GM18873 (cell line): Measurements from ENCODE around the gene CNTN5.
"Not testable (repeated sequence)": the region's sequence is repeated elsewhere in the genome, so short reads cannot be mapped to it uniquely, and the experiment has no call there.

Source experiments
- ATAC-seq: cut with Tn5 transposase; IDR thresholded peaks from one replicate; pipeline ENCODE4 v1.9.1; 2021; ENCODE audit warnings: mild to moderate bottlenecking, moderate library complexity, moderate number of reproducible peaks; ENCODE audit not compliant: unreplicated experiment, low FRiP score

CNTN5 gene

DNA sequence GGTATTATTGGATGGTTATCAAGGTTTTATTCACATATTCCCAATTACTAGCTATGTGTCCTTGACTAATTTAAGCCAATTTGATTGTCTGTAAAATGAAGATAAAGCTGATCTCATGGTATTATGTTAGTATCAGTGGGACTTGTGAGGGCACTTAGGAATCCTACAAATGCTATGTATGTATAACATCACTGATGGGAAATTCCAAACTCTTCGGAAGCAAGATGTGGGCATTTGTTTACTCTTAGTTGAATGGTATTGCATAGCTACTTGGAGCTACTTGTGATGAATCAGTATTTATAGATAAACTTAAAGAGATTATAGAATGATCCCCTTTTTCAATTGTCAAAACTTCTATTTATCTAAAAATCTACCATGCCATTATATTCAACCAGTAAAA is 239.9 kb downstream of the CNTN5 start:
- ATAC-seq = no peak

DNA sequence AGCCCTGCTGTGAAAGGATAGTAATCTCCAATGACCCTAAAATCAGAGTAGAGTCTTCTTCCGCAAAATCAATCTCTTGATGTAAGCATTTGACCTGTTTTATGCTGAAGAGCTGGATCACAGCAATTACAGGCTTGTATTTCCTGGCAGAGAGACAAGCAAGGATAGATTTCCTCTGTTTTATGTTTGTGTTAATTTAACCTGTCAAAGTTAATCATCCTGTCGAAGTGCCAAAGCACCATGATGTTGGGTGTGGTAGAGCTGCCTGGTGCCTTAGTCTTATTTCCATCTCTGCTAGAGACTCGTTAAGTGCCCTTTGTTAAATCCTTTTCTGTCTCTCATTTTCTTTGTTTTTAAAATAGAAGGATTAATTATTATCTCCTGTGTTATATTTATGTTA is 248.1 kb downstream of the CNTN5 start:
- no peak for ATAC-seq

DNA sequence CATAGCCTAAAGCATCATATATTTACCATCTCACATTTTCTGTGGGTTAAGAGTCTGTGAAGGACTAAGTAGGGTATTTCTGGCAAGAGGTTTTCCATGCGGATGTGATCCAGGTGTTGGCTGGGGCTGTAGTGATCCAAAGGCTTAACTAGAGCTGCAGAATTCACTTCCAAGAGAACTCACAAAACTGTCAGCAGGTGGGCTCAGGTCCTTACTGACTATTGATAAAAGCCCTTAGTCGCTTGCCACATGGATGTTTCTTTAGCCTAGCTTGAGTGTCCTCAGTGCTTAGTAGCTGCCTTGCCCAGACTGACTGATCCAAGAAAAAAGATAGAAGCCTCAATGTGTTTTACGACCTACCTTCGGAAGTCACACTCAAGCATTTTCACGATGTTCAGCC is 250.8 kb downstream of the CNTN5 start:
- ATAC-seq = no peak

DNA sequence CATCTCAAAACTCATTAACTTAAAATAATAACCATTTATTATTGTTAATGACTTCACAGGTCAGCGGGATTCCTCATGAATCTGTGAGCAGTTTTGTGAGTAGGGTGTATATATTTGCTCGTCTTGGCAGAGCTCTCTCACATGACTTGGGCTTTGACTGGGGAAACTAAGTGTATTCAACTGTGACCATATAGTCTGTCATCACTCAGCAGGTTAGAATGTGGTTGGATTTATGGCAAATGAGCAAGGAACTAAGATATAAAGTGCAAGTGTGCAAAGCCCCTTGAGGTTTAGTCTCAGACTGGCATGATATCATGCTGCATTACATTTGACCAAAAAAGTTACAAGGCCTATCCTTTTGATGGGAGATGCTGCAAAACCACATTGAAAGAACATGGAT is 254.8 kb downstream of the CNTN5 start:
- no peak for ATAC-seq

DNA sequence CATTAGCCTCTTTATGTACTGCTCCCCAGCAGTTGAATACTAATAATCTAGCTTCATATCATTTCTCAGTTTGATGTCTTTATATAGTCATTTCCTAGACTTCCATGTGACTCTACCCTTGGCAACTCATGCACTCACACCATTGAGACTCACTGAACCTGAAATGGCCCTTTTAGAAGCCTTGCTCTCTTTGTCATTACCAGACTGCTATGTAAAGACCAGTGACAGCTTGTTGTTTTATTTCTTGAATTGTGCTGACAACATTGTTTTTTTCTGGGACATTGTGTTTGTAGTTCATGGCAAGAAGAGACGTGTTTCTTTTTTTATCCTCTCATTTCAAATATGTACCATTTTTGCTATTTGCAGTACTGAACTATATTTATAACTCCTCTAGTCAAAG is 256.5 kb downstream of the CNTN5 start:
- ATAC-seq = no peak

DNA sequence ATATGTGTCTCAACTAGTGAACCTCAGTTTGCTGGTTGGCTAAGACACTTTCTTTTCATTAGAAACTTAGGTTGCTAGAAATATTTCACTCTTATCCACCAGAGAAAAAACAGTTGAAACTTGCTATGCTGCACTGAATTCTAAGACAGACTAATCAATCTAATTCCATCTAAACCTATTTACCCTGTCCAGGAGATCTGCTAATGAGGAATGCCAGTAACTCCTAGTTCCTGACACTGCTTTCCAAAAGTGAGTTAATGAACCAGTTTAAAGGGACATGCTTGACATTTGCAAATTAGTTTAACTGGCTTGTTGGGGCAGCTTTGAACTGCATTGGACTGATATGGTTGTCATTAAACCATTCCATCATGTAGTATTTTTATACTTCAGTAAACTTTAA is 258.5 kb downstream of the CNTN5 start:
- no peak for ATAC-seq

DNA sequence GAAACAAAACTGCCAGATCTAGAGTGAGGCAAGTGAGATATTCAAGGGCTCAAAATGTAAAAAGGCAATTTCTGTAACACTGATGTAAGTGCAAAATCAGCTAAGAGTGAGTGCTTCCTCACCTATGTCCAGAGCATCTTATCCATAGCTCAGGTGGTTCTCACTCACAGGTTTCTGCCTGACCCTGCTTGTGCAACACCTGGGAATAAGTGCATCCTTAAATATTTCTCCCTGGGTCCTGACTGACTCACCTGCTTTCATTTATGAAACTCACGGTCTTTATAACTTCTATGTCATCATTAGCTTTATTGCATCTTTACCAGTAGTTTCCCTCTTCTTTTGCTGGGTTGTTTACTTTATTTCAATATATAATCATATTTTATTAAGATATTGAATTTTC is 260.6 kb downstream of the CNTN5 start:
- no peak for ATAC-seq

DNA sequence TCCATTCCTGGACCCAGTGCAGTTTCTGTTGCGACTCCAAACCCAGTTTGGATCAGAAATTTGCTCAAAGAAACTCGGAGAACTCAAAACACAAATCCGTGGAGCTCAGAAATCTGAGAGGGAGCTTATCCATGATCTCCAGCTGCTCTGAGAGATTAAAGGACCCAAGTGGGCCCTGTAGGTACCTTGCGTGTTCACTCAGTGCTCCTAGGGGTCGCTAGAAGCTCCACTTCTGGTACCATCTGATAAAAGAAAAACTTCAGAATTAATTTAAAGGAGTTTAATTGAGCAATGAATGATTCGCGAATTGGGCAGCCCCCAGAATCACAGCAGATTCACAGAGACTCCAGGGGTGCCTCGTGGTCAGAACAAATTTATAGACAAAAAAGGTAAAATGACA is 277.2 kb downstream of the CNTN5 start:
- ATAC-seq = not testable (repeated sequence)

DNA sequence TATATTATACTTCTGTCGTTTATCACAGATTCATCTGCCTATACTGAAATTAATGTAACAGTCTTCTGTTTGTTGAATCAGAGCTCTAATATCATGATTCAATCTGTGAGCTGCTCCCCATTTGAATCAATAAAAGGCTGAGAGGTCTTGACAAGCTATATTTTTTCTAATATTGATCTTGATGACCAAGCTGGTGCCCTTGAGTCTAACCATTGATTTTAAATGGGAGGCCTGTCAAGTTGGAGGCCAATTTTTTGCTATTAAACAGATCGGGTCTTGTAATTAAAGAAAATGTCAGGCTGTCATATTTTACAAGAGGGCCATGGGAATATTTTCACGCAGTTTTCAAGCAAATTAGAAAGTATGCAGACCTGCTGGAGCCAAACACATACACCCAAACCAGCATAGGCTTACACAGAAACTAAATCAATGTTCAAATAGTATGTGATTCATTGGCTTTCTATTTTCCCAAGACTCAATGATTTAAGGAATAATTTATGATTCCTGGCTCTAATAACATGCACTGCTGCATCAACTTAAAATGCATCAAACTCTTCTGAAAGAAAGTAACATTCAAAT is 286.9 kb downstream of the CNTN5 start:
- no peak for ATAC-seq

DNA sequence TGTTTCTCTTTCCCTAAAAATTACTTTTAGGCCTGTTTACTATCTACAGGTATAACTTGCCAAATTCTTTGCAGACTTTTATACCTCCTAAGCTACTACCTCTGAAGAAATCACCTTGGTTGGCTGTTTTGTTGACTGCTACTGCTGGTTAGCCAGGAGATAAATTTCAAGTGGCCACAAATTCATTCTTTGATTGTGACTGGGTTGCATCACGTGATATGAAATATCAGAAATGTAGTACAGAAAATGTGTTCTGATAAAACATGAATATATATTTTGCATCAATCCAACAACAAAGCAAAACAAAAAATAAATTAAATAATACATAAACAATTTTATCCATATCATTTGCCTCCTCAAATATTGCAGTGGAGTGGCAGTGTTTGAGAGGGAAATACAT is 291.1 kb downstream of the CNTN5 start:
- ATAC-seq = no peak

DNA sequence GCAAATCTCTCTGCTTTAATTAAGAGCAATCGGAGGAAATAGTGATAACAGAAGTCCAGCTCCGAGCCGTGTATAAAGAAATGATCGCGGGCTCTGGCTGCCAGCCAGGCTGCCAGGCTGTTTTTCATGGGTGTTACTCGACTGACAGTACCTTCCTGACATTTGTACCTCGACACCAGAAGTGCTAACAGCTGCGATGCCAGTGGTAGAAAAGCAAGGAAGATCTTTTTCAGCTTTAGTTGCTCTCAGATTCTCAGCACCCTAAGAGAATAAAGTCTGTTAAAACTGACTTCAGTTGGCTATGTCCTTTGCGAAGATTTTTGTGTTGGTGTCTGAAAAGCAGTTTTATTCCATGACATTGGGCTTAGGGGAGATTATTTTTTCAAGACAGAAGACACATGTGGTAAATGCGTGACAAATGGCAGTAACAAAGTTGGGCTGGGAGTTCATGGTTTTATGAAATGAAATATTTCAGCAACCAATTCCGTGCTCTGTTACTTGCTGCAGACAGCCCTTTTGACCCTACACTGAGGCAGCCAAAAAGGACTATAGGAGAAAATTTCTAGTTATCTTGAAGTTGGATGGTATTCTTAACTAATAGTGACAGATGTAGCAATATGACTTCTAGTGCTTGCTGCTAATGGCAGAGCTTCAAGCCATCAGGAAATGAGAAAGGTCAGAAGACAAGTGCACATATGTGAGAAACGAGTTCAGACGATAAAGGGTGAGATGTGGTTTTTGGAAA is 296.2 kb downstream of the CNTN5 start:
- no peak for ATAC-seq

DNA sequence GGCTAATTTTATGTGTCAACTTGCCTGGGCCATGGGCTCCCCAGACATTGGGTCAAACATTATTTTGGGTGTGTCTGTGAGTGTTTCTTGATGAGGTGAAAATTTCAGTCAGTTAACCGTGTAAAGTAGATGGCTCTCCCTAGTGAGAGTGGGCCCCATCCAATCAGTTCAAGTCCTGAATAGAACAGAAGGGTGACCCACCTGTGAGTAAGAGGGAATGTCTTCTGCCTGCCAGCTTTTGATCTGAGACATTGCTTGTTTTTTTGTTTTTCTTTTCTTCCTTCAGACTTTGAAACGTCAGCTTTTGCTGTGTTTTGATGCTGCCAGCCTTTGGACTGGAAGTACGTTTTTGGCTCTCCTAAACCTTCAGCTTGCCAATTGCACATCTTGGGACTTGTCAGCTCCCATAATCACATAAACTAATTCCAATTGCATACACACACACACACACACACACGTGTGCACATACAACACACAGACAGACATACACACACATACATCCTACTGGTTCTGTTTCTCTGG is 300.1 kb downstream of the CNTN5 start:
- ATAC-seq = no peak

DNA sequence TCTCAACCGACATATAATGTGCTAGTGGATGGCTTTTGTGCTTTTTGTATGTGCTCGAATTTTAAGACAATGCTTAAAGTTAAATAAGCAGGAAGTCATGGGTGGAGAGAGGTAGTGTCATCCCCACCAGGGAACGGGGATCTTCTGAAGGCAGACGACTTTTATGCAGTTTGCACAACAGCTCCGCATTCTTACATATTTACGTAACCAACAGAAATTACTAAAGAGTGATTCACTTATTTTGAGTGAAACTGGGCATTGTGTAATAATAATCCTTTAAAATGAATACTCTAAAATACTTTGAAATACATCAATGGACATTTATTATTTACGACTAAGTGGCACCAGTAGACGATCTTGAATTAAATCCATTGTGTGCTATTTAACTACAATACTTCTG is 305.1 kb downstream of the CNTN5 start:
- ATAC-seq = no peak

DNA sequence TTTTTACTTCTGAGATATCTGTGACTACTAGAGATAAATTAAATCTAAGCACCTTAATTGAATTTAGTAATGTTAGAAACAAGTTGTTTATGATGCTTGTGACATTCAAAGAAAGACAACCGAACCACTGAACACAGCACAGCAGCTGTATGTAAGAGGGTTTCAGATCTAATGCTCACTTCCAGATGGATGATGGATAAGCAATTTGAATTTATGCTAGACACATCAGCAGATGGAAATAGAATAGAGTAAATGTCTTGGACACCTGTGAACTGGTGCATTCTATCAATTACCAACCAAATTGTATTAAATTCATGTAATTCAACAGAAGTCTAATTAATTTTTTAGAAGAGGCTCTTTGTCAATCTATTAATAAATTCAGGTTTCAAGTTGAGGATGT is 306.3 kb downstream of the CNTN5 start:
- ATAC-seq = no peak

DNA sequence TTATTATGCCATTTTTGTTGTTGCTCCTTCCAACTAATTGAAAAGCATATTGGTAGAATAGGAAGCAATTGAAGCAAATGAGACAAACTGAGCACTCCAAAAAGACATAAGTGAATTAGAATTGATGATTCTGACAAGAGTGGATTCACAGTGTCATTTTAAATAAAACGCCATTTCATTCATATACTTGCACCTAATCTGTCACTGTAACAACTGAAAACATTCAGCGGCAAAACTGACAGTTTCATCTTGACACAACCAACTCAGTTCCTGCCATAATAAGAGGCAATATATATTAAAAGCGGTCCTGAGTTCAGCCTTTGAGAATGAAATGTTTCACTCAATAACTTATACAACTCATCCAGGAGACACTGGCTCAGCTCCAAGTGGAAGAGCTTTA is 306.8 kb downstream of the CNTN5 start:
- no peak for ATAC-seq

DNA sequence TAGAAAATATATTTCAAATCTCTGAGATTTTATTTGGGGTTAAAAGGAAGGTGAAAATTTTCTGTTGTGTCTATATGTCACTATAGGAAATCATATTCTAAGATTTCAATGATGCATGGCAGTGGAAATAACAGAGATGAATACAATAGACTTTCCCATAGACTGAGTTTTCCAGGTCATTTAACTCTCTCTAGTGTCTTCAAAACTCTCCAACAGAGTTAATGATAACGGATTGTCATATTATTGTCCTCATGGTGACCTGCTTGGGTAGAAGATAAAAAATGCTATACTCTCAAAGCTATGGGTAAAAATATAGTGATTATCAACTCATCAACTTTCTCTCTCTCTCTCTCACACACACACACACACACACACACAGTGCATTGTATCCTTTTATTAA is 312.9 kb downstream of the CNTN5 start:
- ATAC-seq = no peak

DNA sequence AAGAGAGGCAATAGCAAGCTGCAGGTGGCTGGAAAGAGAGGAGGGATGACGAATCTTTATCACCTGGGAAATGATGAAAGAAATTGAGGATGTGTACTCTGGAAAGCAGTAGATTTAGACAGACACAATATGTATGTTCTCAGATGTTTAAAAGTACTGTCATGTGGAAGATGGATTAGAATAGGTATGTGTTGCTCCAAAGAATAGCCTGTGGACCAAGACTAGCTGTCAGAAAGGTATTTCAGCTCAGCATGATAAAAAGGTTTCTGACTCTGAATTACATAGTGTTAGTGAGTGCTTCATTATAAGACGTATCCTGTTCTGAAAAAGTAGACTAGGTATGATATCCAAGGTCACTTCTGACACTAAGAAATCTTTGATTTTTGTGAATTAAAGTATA is 322.4 kb downstream of the CNTN5 start:
- ATAC-seq = no peak

DNA sequence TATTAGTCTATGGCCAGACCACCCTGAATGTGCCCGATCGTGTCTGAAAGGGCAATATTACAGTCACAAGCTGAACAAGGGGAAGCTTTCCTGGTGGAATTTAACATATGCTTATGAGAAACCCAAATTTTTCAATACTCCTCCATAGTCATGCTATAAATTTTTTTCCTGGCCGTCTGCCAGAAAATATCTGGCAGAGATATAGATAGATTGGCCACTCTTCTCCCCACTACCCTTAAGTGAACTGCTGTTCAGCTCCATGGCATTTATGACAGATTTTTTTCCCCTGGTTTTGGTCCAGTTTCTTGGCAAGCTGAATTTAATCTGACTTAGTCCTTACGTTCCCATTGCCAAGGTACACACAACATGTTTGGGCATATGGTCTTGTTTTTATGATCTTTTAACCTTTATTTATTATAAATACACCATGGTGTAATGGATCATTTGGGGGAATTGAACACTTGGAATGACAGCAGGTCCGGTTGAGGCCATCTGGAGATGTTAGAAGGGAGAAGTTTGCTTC is 328.5 kb downstream of the CNTN5 start:
- no peak for ATAC-seq

DNA sequence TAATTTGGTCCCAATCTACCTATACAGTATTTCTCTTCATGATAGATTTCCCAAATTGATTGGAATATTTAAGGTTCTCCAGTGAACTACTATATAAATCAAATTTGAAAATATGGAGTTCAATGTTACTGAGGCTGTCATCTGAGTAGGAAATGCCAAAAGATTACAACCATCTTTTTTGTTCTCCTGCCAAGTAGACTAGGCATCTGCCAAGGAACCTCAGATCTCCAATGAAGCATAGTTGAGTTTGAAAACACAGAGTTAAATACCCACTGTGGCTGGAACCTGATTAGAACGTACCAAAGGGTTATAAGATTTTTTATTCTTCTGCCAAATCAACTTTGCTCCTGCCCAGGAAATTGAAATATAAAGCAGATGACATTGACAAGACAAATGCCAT is 330.9 kb downstream of the CNTN5 start:
- no peak for ATAC-seq

DNA sequence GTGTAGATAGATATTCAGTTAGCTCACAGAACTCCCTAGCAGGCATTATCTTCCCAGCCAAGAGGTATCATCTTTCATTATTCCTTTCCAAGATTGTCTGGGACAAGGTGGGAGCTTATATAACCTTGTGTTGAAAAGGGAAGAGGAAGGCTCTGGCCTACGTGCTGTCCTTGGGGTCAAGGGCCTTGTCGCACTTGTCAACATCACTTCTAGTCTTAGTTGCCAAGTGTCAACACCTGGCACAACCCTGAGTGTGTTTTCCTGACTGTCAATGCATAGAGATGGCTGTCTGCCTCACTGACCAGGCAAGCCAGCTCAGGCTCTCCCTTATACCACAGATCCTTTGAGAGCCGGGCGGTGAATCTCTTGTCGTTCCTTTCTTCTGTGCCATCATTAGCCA is 331.9 kb downstream of the CNTN5 start:
- ATAC-seq = no peak

DNA sequence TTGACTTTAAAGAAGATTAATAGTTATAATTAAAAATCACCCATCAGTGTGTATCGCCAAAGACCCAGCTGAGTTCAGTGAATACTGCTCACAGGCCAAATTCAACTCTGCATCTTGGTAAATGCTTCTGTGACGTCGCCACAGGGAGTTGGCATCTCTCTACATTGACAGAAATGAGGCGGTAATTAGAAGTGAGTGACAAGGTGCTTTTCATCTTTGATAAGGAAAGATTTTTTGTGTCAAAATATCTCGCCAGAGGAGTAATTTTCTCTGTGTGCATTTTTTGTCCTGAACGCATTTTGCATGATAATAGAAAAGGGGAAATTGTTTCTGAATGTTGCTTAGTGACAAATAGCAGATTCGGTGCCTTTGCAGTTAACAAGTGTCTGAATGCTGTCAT is 345.8 kb downstream of the CNTN5 start:
- no peak for ATAC-seq

DNA sequence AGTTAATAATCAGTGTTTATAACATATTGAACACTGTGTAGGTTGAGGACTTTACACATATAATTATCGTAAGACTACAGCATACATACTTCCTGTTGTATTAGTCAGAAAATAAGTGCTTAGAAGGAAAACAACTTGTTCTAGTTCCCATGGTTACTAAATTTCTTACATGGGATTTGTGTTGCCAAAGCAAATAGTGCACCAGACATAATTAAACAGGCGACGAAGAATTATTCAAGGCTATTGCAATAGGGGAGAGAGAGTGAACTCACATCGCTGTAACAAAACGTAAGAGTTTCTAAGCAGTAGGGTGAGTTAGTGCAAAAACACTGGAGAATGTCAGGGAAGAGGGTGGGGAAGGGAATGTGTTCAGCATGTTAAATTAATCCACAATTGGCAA is 347.8 kb downstream of the CNTN5 start:
- ATAC-seq = no peak
